ENCODE results near the gene CDYL2.

The CDYL2 gene

GRCh38 chr16:80628254-80628653 lies 176.1 kb downstream of the CDYL2 start:
- no peak for DNase-seq (ENCODE audit: low read depth in 2 of 2)

DNA sequence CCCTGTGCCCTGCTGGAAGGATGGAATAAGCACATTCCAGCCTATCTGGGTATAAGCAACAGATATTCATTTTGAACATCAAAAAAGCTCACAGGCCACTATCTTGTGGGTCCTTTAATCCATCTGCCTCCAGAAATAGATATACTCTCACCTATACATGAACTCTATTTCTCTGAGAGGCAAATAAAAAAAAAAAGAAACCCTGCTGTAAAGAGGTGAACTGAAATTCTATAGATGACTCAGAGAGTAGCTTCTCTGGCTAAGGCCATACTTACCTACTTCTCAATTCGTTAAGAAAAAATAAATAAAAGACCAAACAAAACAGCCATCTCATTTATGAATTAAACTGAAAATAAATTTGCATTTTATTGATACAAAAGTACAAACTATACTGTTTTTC lies 177.3 kb downstream of the CDYL2 start:
- no peak for DNase-seq (ENCODE audit: low read depth in 2 of 2)

GRCh38 chr16:80623376-80623775 lies 181.0 kb downstream of the CDYL2 start:
- DNase-seq (ENCODE audit: low read depth in 2 of 2), result no peak

GRCh38 chr16:80622007-80622406 lies 182.4 kb downstream of the CDYL2 start:
- no peak for DNase-seq (ENCODE audit: low read depth in 2 of 2)

DNA sequence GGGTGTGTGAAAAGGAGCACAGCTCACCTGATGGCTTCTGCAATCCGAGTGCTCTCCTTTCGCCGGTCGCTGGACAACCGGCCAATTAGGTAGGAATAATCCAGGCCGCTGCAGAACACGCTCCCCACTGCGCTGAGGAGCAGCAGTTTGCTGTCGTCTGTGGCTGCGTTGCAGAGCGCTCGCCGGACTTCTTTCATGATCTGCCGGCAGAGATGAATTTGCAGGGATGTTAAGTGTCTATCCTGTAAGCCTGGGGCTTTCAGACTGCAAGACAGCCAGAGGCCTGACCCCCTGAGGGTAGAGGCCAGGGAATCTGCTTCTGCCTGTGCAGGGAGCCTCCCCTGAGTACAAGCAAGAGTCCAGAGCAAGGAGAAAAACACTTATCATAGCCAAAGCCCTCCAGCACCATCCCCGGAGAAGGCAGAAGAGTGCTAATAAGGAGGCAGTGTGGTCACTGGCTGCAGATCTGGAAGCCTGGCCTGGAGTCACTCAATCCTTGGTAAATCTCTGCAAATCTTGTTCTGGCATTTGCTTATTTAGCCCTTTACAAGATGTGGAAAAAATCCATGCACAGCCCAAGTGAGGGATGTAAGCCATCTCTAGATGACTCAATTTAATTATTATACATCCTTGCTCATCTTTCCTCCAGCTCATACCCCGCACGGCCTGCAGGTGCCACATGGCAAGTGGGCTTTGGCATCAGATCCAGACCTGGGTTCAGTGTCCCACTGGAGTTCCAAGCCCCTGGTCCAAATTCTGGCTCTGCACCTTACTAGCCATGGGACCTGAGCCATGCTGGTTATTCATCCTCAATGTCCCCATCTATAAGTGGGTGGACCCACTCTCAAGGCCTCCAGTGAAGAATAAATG lies 183.4 kb downstream of the CDYL2 start:
- no peak for DNase-seq (ENCODE audit: low read depth in 2 of 2)

DNA sequence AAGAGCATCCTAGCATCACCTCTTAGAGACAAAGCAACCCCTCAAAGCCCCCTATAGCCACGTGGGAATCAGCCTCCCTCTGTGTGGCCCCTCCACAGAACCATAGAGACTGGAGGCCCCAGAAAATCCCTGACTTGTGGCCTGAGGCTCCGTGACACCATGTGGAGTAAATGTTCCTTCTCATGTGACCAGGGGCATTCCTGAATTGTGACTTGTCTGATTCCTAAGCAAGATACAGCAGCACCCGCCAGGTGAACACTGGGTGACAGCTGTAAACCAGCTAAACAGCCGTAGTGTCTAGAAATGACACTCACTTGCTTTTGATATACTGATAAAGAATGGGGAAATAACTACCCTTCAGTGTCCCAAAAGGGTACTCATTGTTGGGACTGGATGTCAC lies 184.6 kb downstream of the CDYL2 start:
- DNase-seq (ENCODE audit: low read depth in 2 of 2), result no peak

- DNase-seq (ENCODE audit: low read depth in 2 of 2), result no peak
Observed at GRCh38 chr16:80618862-80619648, 185.3 kb downstream of the CDYL2 start.

- no peak for DNase-seq (ENCODE audit: low read depth in 2 of 2)
Observed at GRCh38 chr16:80616362-80616761, 188.0 kb downstream of the CDYL2 start.

GRCh38 chr16:80615735-80616134 lies 188.7 kb downstream of the CDYL2 start:
- no peak for DNase-seq (ENCODE audit: low read depth in 2 of 2)

DNA sequence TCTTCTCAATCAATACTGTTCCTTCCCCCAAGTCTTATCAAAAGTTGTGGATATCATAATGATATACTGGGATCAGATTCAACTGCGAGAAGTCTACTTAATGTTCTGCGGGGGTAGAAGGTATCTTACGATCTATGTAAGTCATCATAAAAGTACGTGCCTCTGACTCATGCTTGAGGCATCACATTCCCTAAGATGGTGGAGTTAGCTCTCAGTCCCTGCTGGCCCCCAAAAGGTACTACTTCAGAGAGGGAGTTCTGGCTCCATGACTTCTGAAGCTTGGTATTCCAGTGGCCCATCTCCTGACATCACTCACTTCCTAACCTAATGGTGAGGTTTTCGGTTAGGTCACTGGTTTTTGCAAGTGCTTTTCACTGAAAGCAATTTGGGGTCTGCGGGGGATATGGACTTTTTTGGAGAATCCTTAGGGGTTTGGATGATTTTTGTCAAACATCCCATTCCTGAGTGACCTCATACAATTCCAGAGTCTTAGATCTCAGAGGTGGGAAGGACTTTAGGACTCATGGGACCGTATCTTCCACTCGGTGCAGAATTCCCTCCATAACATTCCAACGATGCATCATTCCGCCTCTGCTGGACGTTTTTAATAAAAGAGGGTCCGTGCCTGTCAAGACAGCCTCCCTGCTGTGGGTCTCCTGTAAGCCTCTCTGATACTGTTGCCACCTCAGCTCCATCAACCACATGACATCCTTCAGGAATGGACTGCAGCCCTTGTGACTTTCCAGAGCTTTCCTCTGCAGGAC lies 189.3 kb downstream of the CDYL2 start:
- no peak for DNase-seq (ENCODE audit: low read depth in 2 of 2)

DNA sequence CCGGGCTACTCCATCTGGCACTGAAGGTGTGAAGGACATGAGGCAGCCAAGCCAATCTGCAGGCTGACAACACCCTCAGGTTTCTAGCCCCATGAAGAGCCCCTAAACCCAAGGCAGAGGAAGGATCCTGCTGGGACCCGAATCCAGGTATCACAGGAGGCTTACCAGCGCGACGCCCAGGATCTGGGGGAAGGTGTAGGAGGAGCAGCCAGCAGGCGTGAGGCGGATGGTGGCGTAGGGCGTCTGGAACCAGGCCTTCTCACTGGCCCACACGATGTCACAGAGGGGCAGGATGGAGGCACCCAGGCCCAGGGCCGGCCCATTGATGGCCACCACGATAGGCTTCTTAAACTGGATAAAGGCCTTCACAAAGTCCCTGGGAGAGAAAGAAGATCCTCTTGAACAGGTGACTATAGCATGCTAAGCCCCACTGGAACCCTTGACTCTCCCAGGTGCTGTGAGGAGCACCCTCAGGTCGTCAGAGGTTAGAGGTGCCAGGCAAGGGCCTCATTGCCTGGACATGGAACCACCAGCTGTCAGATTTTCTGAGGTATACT lies 191.9 kb downstream of the CDYL2 start:
- no peak for DNase-seq (ENCODE audit: low read depth in 2 of 2)

DNA sequence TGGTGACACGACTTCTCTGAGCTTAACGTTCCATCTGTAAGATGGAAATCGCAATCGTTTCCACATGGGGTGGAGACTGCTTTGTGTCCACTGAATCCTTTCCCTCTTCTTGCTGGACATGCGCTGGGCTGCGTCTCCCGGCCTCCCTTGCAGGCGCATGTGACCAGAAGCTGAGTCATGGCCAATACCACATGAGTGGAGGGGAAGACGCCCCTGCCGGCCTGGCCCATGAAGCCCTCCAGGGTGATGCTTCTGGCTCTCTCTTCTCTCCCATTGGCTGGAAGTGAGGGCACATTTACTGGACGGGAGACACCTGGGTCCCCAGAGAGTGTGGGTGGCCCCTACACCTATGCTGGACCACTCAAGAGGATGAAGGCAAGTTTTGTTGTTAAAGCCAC lies 192.5 kb downstream of the CDYL2 start:
- no peak for DNase-seq (ENCODE audit: low read depth in 2 of 2)

DNA sequence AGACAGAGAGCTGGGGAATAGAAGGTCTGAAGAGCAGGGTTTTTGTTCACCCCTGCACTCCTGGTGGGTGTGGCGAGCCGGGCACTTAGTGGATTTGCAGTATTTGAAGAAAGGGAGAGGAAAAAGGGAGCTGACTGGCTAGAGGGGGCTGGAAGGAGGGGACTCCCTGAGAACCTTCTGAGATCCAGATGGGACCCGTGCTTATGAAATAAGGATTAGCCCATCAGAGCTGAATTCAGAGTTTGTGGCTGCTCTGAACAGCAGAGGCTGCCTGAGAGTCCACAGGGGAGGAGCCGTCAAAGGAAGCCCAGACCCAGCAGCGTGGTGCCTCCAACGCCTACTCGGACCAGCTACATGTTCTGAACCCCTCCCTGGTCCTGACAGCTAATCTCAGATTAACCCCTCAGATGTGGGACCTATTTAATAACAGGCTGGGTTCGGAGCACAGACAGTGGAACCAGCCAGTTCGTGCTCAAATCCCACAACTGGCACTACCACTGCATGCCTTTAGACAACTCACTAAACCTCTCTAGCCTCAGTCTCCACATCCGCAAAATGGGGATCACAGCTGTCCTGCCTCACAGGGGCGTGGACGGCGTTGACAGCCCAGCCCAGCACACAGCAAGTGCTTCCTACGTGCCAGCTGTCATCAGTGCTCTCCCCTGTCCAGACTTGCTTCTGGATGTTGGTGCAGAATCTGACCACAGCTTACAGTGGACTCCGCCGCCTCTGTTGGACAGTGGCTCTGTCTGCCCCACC lies 193.0 kb downstream of the CDYL2 start:
- no peak for DNase-seq (ENCODE audit: low read depth in 2 of 2)

DNA sequence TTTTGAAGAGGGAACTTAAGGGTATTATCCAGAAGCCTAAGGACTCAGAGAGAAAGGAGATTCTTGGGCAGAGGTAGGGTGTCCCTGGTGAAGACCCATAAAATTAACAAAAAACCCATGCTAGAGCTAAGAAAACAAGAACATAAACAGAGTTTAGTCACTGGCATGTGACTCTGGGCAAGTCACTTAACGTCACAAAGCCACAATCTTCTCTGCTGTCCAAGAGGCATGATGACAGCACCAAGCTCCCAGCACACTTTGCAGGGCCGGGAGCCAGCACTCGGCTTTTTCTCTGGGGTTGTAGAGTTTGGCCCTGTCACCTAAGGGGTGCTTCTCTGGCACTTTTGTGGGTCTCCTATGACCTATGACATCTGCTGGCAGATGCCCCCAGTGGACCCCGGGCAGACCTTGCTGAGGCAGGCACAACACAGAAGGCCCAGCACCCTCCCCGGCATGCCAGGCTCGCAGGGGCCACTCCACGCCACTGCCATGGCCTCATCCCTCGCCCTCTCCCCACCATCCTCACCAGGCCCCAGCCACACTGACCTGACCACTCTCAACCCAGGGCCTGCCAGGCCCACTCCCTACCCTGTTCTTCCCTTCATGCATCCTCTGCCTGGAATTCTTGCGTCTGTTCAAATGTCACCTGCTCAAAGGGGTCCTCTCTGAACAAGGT lies 193.8 kb downstream of the CDYL2 start:
- no peak for DNase-seq (ENCODE audit: low read depth in 2 of 2)

DNA sequence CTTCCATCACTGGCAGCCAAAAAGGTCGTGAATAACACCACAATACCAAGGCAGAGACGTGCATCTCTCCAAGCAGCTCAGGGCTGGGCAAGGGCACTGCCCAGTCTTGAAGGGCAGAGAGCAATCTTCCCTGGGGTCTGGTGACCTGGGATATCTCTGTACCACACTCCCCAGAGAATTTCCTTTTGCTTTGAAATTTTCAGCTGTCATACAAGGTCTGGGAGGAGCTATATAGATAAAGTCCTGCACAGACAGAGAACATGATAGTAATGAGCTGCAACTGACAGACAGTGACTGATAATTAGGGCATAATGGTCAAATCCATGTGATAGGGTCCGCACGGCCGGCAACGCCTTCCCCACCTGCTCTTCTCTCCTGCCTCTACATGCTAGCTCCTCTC lies 195.5 kb downstream of the CDYL2 start:
- no peak for DNase-seq (ENCODE audit: low read depth in 2 of 2)

GRCh38 chr16:80607204-80607603 lies 197.2 kb downstream of the CDYL2 start:
- DNase-seq (ENCODE audit: low read depth in 2 of 2), result no peak

- no peak for DNase-seq (ENCODE audit: low read depth in 2 of 2)
Observed at GRCh38 chr16:80606221-80606766, 198.1 kb downstream of the CDYL2 start.

- no peak for DNase-seq (ENCODE audit: low read depth in 2 of 2)
Observed at GRCh38 chr16:80604600-80605355, 199.6 kb downstream of the CDYL2 start.

GRCh38 chr16:80602894-80603293 lies 201.5 kb downstream of the CDYL2 start:
- DNase-seq (ENCODE audit: low read depth in 2 of 2), result no peak

DNA sequence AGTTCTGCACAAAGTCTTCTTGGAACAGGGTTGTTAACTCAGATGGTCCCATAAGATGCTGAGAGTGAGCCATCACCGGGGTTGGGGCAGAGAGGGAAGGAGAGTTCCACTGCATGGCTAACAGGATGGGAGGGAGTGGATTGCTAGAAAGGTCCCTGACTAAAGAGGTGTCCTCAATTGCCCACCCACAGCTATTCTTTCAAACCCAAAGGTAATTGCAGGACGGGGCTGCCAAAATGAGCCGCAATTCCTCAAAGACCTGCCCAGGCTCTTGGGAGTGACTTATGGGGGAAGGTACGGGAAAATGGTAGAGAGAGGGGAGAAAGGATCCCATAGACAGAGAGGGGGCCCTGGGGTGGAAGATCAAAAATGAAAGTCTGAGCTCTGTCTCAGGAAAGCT lies 203.2 kb downstream of the CDYL2 start:
- no peak for DNase-seq (ENCODE audit: low read depth in 2 of 2)

Data from stimulated activated CD4-positive, alpha-beta T cell treated with anti-CD3 and anti-CD28 coated beads, Interleukin-12 subunit alpha, Interleukin-12 subunit beta, amount 100 ng/mL, for 24 hours (primary cell).